MCF 10A (cell line): ENCODE results near the gene COLEC11. TPM values are rescaled to one million over a fixed set of nuclear protein-coding genes. Genes with fewer than 3 reads are reported as not detected.

Source experiments
- BruUV-seq: library from RNA; stranded (reverse); fragments of 400-500 nt; replicated peaks from 2 replicates; lab custom pipeline; 2021; lab: Mats Ljungman, UMichigan
- CTCF ChIA-PET: fragments of 300-600 bp; sonication (Branson Sonifier 250); formaldehyde crosslinking; extraction: SDS; loops from one replicate; lab custom pipeline; 2021; ENCODE audit warnings: antibody characterized with exemption, inconsistent platforms; lab: Yijun Ruan, JAX
- POLR2A ChIA-PET: fragments of 300-600, 350-650 bp; sonication (Branson Sonifier 250); formaldehyde crosslinking; extraction: SDS; loops from one replicate; lab custom pipeline; 2020; ENCODE audit warnings: antibody characterized with exemption, inconsistent platforms; lab: Yijun Ruan, JAX
- DNase-seq: peaks from one replicate; pipeline ENCODE4 v3.0.0-alpha.2; 2018; ENCODE audit not compliant: unreplicated experiment
- H3K27ac Mint-ChIP-seq: one replicate; pipeline ENCODE4 v1.8.0; 2022; ENCODE audit warnings: mild to moderate bottlenecking, low read depth, mixed read lengths; ENCODE audit not compliant: unreplicated experiment
- H3K27me3 Mint-ChIP-seq: one replicate; pipeline ENCODE4 v1.8.0; 2022; ENCODE audit warnings: mixed read lengths; ENCODE audit not compliant: insufficient read depth, unreplicated experiment
- H3K36me3 Mint-ChIP-seq: one replicate; pipeline ENCODE4 v1.8.0; 2022; ENCODE audit warnings: mild to moderate bottlenecking, moderate library complexity, mixed read lengths; ENCODE audit not compliant: insufficient read depth, unreplicated experiment
- H3K4me1 Mint-ChIP-seq: one replicate; pipeline ENCODE4 v1.8.0; 2022; ENCODE audit warnings: mixed read lengths; ENCODE audit not compliant: insufficient read depth, unreplicated experiment
- H3K4me3 Mint-ChIP-seq: one replicate; pipeline ENCODE4 v1.8.0; 2022; ENCODE audit warnings: mild to moderate bottlenecking, moderate library complexity, mixed read lengths; ENCODE audit not compliant: unreplicated experiment
- H3K9me3 Mint-ChIP-seq: one replicate; pipeline ENCODE4 v1.8.0; 2022; ENCODE audit warnings: mixed read lengths; ENCODE audit not compliant: unreplicated experiment
- intact Hi-C: fragments of 100-400 bp; cut with micrococcal nuclease; formaldehyde crosslinking; loops from 2 replicates; pipeline ENCODE4 v1.14.1; 2022
- total RNA-seq: library from RNA; stranded (reverse); gene quantifications from 2 replicates; pipeline ENCODE4 v1.2.3, GENCODE V29; 2022
- TF ChIP-seq, protein P1 (sequence below): fragments of 200-600 bp; IDR thresholded peaks from one replicate; pipeline ENCODE4 v1.8.0; 2022; ENCODE audit warnings: antibody characterized with exemption, mild to moderate bottlenecking; ENCODE audit not compliant: unreplicated experiment

COLEC11 gene
- total RNA-seq, 1 experiment from 2014 or later: not detected

- ChIA-PET POLR2A (no interaction called here), CTCF (interaction anchor here (0.6 to 1.4 kb wide), 2 partner anchors 10 to 142 kb away, joined by 3 to 4 read pairs; no protein-coding TSS in a partner anchor)
- Mint-ChIP-seq H3K4me1 (peaks cover 7% of the 10 kb centered on the region), H3K9me3 (no peaks in the 10 kb centered on the region), H3K4me3 (no peak overlapping the region), H3K27ac (no peak overlapping the region), H3K36me3 (no peaks in the 10 kb centered on the region), H3K27me3 (no peaks in the 10 kb centered on the region)
- TF ChIP-seq, protein P1, sequence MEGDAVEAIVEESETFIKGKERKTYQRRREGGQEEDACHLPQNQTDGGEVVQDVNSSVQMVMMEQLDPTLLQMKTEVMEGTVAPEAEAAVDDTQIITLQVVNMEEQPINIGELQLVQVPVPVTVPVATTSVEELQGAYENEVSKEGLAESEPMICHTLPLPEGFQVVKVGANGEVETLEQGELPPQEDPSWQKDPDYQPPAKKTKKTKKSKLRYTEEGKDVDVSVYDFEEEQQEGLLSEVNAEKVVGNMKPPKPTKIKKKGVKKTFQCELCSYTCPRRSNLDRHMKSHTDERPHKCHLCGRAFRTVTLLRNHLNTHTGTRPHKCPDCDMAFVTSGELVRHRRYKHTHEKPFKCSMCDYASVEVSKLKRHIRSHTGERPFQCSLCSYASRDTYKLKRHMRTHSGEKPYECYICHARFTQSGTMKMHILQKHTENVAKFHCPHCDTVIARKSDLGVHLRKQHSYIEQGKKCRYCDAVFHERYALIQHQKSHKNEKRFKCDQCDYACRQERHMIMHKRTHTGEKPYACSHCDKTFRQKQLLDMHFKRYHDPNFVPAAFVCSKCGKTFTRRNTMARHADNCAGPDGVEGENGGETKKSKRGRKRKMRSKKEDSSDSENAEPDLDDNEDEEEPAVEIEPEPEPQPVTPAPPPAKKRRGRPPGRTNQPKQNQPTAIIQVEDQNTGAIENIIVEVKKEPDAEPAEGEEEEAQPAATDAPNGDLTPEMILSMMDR: peak; percentile 4
- peak; percentile 28 for DNase-seq
- intact Hi-C loops: no loop called here
- no TSS peak for BruUV-seq
Measured at GRCh38 chr2:3662239-3662638, 67.3 kb downstream of the COLEC11 start.

GRCh38 chr2:3664118-3664517 is 69.2 kb downstream of the COLEC11 start:
- H3K36me3 Mint-ChIP-seq: no peaks in the 10 kb centered on the region
- no peak for DNase-seq
- CTCF ChIA-PET: interaction anchor here (0.6 to 1.1 kb wide), 3 partner anchors 28 to 76 kb away, joined by 3 to 4 read pairs (median 4); no protein-coding TSS in a partner anchor
- H3K9me3 Mint-ChIP-seq: no peaks in the 10 kb centered on the region
- H3K4me3 Mint-ChIP-seq: no peak overlapping the region
- POLR2A ChIA-PET: no interaction called here
- BruUV-seq: no TSS peak
- TF ChIP-seq, protein P1: no peak
- H3K4me1 Mint-ChIP-seq: peaks cover 7% of the 10 kb centered on the region
- no peaks in the 10 kb centered on the region for H3K27me3 Mint-ChIP-seq
- intact Hi-C loops: no loop called here
- H3K27ac Mint-ChIP-seq: no peak overlapping the region

DNA sequence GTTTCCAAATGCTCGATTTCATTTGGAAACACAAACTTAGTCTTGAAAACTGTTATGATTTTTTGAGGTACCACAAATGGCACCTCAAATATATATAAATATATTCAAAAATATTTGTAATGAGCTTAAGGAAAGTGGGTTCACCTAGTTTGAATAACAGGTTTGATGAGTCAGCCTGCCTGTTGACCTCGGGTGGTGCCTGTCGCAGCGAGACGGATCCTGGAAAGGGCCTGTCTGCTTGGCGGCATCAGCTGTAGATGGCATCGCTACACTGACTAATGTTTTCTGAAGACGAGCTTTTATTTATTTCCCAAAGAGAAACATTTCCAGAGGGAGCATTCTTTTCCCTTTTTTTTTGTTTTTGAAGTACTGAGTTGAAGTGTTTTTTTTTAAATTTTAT is 70.0 kb downstream of the COLEC11 start:
- no TSS peak for BruUV-seq
- no peaks in the 10 kb centered on the region for H3K9me3 Mint-ChIP-seq
- H3K4me3 Mint-ChIP-seq: no peak overlapping the region
- no peaks in the 10 kb centered on the region for H3K36me3 Mint-ChIP-seq
- intact Hi-C loops: no loop called here
- ChIA-PET CTCF (interaction anchor here (0.5 to 1.1 kb wide), 5 partner anchors 27 to 474 kb away, joined by 3 to 4 read pairs (median 4); no protein-coding TSS in a partner anchor), POLR2A (no interaction called here)
- H3K27ac Mint-ChIP-seq: no peak overlapping the region
- DNase-seq: no peak
- H3K4me1 Mint-ChIP-seq: peaks cover 7% of the 10 kb centered on the region
- no peaks in the 10 kb centered on the region for H3K27me3 Mint-ChIP-seq
- TF ChIP-seq, protein P1: no peak

DNA sequence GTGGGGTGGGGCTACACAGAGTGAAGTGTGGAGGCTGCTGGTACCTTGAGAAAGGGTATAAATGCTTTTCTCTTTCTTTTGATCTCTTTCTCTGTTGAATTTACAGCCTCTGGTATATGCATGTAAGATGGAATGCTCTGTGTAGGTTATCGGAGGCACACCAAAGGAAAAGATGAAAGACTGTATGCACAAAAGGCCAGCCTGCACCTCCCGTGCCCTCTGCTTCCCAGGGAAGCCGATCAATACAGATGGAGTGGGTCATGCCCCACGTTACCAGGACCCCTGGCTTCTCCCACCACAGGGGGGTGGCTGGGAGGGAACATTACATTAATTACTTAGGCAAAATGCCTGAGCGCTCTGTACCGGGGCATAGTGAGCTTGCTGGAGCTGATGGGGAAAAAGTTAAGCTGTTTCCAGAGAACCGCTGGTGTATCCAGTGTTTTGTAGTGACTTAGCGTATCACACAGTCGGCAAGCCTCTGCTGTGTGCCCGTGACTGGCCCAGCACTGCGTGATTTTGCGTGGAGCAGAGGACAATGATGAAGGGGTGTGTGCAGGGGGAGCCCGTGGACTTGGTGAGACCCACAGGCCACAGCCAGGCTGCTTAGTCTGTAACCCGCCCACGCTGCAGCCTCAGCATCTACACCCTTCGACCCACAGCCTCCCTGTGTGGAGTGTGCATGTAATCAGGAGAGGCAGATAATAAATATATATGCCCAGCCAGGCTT is 71.1 kb downstream of the COLEC11 start:
- TF ChIP-seq, protein P1: no peak
- BruUV-seq: no TSS peak
- Mint-ChIP-seq H3K9me3 (no peaks in the 10 kb centered on the region), H3K27ac (no peak overlapping the region), H3K4me3 (no peak overlapping the region), H3K36me3 (no peaks in the 10 kb centered on the region), H3K4me1 (no peaks in the 10 kb centered on the region), H3K27me3 (no peaks in the 10 kb centered on the region)
- DNase-seq: no peak
- intact Hi-C loops: no loop called here
- ChIA-PET CTCF (interaction anchor here (0.6 to 1.3 kb wide), 2 partner anchors 26 to 32 kb away, joined by 3 to 4 read pairs; no protein-coding TSS in a partner anchor), POLR2A (no interaction called here)
